Activated CD4-positive, alpha-beta T cell treated with anti-CD3 and anti-CD28 coated beads, Interleukin-10, Interleukin-2, amounts not matched to agents 100 ng/mL and 50 ng/mL, durations not matched to agents 16 hours and 8 hours (primary cell): ENCODE measurements around the gene SLIT3.
"Not testable (repeated sequence)": the region's sequence is repeated elsewhere in the genome, so short reads cannot be mapped to it uniquely, and the experiment has no call there.

ENCODE experiments used
- DNase-seq: peaks from one replicate; pipeline ENCODE4 v3.0.0-alpha.2; 2020

The SLIT3 gene

DNA sequence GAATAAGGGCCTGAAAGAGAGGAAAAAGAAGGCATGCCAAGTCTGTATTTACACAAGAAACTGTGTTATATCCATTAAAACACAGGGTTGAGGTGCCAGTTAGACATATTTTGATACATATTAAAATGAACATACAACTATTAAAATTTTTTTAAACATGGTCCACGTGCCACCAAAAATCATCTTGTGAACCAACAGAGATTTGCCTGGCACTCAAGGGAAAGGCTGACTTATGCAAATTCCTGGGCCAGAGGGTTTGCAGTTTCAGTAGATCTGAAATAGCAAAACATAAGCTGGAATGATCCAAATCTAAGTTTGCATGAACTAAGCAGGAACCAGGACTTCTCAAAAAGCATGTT, 168.7 kb downstream of the SLIT3 start:
- DNase-seq = no peak

DNA sequence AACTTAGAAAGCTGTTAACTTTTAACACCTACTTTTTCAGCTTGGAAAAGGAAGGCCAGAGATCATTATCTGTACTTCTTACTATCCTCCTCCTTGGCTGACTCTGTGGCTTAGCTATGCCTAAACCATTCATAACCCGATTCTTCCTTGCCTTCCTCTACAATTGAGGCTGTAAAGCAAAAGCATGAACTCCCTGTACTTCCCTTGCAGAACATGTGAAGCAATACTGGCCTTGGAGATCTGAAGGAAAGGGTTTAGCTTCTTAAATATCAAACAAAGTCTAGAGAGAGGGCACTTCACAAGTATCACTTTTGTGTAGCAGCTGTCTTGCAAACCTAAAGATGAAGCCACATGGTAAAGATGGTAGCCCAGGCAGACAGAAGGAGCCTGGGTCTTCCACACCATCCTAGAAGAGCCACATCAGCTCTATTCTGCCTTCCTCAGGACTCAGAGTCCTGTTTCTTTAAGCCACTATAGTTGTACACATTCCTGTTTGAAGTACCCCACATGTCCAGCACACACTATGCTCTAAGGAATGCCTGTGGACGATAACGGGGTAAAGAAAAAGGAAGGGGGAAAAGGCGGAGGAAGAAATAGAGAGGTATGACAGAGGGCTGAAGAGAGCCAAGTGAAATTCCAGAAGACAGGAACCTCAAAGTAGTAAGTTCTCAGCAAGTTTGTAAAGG, 169.2 kb downstream of the SLIT3 start:
- no peak for DNase-seq

DNA sequence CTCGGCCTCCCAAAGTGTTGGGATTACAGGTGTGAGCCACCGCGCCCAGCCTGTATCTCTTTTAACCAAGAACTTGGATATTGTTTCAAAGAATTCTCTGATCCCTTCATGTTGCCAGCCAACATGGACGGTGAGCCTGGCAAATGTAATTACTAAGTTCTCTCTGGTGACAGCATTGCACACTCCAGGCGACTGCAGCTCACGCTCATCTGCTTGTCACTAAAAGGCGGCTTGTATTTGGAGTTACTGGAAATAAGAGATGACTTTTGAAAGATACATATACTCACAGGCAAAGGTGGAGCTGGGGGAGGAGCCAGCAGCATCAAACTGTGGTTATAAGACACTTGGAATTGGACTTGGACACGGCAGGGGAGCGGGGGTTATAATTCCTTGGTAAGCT, 172.3 kb downstream of the SLIT3 start:
- no peak for DNase-seq

DNA sequence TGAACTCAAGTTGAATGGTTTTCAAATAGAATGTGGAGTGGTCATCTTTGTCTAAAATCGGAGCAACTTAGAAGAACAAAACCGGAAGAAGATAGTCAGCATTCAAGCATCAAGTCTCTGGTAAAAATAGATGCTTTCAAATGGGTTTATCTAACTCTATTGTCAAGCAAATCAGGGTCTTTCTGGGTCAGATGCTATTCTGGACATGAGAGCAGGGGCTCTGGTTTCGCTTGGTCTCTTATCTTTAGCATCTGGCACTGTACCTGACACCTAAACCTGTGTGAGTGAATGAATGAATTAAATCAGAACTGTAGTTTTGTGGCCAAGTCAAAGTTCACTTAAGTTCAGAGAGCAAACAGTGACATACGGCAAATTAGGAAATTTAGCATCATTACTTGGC, 173.5 kb downstream of the SLIT3 start:
- no peak for DNase-seq

DNA sequence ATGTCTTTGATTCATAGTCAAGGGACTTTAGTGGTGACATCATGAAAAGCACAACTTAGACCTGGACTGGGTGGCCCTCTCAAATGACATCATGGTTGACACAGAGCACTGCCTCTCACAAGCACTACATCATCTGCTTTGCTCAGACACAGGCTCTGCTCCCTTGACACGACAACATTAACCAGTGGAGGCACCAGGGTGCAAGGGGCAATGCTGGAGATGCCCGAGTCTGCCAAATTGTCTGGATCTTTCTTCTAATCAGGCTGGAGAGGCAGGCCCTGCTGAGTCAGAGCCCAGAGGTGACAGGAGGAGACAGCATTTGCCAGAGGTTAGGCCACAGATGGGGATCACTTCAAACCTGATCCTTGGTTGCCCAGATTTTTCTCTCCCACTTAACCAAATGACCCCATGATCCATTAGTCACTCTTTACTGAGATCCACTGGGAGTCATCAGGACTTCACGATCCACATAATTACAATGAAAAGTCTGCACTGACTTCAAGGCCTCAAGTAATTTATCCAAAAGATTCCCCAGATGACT, 174.4 kb downstream of the SLIT3 start:
- no peak for DNase-seq

DNA sequence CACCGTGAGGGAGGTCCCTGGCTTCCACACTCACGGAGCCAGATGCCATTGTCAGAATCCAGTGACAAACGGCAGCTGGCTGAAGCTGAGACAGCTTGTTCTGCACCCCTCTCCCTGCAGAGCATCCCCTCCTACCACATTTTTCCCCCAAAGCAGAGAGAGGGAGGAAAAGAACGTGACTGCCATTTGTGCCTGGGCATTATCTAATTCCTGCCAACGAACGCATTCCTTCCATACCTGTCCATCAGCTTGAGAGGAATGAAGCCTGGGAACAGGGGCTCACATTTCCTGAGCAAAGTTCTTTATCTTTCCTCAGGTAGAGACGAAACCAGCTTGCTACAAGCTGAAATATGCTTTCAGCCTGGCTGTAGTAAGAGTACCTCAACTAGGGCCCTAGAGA, 175.4 kb downstream of the SLIT3 start:
- no peak for DNase-seq

DNA sequence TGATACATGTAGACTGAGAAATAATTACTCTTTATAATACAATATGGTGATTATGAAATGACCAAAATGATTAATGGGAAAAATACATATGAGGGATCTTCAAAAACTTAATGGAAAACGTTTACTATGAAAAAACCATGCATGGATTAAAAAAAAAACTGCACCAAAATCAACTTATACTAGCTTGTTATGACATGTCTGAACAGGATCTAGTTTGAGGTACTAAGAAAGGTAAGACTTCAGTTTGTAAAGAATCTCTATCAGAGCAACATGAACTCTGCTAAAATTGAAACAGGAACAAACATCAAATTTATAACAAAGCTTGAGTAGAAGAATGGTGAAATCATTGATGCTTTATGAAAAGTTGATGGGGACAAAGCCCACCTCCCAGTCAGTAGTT, 178.0 kb downstream of the SLIT3 start:
- DNase-seq = no peak

DNA sequence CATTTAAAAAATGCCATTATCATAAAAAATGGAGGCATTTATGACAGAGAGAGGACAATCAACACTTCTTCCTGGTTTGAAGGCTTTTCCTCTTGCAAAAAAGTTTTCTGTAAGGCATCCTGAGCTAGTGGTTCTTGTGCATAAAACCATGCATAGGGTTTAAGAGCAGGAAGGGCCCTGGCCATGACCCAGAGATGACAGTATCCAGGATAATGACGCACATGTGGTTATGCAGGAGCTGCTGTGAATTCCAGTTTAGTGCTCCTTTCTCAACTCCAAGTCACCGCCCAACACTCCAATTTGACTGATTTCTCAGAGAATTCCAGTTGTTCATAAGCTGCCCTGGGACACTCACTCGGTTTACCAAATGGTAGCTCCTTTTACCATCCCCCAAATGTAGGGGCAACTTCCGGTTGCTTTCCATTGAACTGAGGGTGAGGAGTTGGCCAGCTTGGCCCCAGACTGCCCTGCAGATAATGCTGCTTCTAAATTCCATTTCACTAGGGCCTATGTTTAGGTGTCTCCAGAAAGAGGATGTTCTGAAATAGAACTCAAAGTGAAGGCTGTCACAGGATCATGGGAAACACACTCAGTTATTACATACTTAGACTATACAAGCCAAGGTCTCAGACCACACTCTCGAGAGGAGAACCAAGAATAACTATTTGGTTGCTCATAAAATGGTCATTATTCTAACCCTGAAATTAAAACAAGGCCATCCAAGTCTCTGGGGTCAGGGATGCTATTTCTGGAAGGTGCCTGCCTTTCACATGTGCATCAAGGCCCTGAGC, 179.1 kb downstream of the SLIT3 start:
- DNase-seq = no peak

DNA sequence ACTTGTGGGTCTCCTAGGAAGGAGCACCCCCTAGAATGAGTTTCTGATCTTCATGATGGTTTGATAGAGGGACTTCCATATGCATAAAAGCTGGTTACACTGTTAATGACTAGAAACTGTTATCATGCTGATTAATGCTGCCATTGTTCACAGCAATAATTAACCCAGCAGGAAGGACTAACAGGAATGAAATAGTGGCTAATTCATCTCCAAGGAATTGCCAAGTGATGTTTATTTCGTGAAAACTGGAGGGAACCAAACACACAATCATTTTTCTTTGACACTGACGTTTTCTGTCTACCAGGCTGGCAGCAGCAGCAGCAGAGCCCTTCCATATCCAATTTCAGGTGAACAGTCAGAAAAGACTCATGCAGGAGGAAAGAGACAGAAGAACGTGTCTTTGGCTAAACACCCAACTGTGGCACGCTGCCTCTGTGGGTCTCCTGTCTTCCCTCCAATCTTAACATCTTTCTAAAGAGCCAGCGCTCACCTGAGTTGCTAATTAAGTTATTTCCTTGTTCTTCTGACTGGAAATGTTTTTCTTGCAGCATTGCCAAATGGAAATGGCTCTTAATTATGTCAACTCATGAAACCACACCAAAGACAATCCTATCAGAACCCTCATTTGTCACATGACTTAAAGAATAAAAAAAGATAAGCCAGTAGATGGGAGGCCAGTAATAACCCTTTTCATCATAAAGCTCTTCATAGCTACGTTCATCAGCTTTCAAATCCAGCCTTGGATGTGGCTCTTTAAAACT, 181.5 kb downstream of the SLIT3 start:
- no peak for DNase-seq

DNA sequence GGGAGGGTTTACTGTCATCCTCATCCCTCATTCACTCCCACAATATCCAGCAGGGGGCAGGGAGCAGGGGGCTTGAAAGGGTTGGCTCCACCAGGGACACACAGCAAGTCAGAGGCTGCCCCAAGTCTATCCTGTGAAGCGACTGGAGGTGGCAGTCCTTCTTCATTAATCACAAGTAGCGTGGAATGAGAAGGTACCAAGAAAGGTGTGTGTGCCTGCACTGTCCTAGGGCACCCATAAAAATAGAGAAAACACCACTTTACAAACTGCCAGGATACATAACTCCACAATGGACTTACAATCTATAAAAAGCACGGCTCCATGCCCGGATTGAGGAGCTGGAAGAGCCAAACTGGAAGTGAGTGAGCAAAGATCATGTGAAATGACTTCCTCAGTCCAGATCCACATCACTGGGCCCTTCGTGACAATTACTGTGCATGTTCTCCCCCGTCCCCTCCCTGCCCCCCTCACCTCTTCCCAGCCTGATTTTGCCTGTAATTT, 183.9 kb downstream of the SLIT3 start:
- DNase-seq = no peak

DNA sequence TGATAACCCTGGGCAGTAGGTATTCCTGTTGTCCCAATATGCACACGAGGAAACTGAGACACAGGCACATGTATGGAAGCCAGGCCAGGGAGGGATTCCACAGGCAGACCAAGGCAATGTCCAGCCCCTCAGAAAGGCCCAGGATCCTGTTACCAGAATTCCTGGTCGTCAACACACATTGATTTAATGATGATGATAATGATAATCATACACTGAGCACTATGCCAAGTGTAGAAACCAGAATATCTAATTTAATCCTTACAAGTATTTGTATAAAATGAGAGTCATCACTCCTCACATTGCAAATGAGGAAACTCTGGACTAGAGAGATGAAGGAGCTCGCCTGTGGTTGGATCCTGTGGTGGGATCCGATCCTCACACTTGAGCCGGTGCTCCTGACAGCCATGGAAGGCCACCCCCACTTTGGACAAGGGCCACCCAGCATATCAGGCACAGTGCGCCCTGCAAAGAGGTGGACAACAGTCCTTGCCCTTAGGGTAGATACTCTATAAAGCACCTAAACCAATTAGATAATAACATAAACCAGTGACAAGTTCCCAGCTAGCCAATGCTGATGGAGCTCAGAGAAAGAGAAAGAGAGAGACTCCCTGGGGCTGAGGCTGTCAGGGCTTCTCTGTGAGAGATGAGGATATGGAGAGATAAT, 185.3 kb downstream of the SLIT3 start:
- no peak for DNase-seq

DNA sequence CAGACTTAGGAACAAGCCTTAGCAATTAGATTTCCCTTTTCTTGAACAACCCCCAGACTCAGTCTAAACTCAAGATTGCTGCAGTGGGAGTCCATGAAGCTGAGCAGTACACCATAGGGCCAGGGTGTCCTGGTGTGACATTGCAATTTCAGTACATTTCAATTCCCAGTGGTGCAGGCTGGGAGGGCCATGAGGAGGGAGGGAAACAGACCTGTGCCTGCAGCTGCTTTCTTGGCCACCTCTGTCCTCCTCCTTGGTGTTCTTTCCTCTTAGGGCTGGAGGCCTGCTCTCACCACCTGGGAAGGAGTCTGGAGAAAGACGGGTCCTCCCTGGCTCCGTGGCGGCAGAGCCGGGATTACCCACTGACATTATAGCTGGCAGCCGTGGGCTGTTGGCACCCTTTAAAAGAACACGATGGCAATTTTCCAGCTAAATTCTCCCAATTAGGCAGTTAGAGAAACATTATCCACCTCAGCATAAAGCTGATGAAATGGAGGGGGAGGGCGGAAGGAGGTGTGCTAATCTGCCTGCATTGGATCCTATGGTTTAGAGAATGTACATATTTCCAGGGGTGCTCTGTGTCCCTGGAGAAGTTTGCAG, 186.4 kb downstream of the SLIT3 start:
- no peak for DNase-seq

DNA sequence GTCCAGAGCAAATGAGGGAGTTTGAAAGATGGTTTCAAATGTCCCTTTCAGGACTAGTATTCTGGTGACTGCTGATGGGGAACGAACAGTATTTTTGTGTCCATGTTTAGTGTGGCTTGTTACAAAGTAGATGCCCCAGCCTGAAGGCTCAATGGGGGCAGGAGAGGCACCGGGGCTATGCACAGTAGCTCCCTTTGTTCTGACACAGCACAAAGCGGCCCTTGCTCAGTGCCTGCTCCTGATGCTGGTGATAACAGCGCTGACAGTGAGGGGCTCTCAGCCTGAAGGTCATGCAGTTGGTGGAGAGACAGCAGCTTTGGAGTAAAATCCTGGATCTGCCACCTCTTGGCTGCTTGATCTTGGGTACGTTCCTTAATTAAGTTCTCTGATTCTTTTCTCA, 188.9 kb downstream of the SLIT3 start:
- DNase-seq = no peak

DNA sequence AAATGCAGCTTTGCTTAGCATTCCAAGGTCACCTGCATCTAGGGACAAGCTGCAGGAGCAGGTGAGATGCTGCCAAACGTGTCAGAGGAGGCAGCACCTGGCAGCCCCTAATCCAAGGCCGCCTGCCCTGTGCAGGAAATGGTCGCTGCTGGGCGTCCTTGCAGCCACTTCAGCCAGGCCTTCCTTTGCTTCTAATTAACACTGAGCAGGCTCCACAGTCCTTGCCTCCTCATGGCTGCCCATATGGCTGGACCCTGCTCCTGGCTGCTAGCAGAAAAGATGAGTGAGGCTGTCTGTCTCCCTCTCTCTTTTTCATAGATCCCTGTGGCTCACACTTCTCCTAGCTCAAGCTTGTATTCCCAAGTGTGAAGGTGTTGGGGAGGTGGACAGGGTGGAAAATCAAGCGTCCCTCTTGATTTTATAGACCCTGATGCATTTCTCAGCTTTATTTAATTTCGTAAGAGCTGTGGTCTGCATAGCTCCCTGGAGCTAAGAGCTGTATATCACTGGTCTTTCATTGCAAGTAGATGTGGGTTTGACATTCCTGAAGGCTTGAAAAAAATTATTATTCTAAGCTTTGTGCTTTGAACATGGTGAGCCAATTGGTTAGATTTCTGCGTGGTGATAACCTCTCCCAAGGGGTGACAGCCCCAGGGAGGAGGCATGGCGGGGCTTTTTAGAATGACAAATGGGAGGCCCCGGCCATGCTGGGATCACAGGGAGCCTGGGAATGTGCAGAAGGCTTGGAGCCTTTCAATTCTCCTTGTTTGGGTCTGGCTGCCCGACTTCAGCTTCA, 193.8 kb downstream of the SLIT3 start:
- no peak for DNase-seq

DNA sequence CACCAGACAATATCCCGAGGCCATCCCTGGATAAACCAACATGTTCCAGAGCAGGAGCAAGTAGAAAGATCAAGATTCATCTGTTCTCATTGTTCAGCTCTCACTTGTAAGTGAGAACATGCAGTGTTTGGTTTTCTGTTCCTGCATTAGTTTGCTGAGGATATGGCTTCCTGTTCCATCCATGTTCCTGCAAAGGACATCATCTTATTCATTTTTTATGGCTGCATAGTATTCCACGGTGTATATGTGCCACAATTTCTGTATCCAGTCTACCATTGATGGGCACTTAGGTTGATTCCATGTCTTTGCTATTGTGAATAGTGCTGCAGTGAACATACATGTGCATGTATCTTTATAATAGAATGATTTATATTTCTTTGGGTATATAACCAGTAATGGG, 195.4 kb downstream of the SLIT3 start:
- DNase-seq = not testable (repeated sequence)

DNA sequence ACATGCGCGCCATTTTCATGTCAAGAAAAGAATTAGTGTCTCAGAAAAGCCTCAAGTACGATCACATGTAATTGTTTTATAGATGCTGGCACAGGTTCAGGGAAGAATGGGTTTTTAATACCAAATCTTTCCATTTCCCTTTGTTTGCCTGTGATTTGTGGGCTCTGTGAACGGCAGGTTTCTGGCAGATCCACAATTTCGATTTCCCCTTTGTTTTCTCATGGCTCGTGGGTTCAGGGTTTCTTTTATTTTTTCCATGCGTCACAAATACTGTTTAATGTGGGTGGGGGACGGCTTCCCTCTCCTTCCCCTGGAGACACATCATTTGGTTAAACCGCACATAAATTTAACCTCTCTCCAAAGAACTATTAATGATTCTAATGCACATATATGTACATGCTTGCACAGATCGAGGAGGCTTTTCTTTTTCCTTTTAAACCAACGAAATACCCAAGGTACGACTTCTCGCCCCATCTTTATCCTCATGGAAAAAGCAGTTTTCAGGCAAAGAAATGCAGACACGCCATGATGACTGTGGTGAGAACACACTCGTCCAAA, 195.9 kb downstream of the SLIT3 start:
- no peak for DNase-seq

DNA sequence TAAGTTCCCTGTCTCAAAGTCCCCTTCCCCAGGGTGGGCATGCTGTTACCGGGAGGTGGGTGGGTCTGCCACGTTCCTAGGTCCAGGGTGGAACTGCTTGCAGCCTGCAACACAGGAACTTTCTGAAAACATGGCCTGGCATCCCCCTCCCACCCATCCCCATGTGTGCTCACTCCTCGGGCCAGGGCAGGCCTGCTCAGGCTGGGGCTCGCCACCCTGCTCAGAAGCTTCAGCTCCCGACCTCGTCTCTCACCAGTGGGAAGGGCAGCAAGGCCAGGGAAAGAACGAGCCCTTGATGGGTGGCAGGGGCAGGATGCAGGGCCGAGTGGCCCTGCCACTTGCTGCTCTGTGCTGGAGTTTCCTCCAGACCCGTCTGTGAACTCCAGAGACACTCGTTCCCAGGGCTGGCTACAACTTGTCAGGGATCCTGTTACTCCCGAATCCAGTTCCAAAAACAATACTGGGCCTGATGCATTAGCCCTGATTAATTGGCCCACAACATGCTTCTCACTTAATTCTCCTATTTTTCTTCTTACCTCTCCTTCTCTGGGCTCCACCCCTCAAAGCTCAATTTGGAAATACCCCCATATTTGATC, 197.3 kb downstream of the SLIT3 start:
- no peak for DNase-seq

DNA sequence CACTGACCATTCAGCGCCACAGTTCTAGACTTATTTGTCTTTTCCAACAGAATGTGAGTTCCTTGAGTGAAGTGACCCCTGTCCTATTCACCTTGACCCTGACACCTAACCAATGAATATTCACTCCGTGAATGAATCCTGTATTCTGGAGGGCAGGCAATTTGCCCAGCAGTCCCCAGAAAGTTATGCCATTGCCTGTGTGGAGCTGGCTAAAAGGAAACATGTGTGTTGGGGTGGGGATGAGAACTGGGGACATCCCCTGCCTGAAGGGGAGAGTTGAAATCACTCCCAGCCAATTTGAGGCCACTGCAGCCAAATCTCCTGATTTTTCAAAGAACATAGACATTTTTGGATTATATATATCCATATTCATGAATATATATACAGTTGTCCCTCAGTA, 199.0 kb downstream of the SLIT3 start:
- no peak for DNase-seq

DNA sequence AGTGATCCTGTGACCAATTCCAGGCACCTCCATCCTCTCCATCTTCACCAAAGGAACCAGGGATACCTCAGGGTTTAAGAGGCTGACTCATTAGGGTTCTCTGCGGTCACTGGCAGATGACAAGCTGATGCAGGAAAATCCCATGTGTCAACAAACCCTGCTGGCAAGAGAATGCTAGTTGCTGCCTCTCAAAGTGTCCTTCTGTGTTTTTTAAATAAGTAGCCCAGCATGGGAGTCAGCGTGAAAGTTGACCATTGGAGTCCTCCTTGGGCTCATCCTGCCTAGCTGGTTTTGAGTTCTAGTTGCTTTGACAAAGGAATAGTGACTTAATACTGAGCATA, 200.2 kb downstream of the SLIT3 start:
- no peak for DNase-seq

DNA sequence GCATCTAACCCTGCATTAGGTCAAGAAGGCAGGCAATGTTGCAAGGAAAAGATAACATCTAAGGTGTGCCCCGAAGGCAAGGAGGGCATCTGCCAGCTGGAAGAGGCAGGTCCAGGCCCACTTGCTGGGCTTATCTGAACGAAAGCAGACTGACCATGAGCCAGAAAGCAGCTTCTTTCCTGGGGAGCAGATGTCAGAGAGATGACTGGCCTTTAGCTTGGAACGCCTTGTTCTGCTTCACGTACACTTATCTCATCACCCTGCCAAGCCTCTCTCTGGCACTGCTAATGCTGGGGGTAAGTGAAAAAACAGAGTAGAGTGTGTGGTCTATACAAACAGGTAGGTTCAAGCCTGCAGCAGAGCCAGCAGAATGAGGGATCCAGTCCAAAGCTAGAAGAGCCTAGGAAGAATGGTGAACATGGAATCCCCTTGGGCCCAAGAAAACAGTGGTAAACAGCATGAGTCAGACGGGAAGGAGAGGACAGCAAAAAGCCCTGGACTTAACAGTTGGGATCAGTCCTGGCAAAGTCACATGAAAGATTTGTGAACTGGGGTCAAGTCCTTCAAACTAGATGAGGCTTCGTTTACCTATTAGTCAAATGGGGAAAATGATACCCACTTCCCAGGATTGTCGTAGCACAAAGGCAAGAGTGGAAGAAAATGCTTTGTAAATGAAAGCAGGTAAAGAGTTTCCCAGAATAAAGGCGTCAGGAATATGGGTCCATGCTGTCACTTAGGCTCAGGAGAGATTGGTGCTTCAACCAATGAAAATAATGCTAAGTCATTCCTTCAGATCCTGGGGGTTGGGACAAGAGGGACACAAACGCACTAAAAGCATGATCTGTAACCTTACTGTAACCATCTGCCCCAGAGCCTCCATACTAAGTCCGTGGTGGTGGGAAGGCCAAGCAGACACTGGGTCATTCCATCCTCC, 200.9 kb downstream of the SLIT3 start:
- no peak for DNase-seq
